ENCODE measurements around the gene MACO1. TPM values are rescaled to one million over a fixed set of nuclear protein-coding genes. Genes with fewer than 3 reads are reported as not detected.

Gene MACO1
- total RNA-seq, 2 donors from 2014 or later: 14.0 to 14.5 TPM

DNA sequence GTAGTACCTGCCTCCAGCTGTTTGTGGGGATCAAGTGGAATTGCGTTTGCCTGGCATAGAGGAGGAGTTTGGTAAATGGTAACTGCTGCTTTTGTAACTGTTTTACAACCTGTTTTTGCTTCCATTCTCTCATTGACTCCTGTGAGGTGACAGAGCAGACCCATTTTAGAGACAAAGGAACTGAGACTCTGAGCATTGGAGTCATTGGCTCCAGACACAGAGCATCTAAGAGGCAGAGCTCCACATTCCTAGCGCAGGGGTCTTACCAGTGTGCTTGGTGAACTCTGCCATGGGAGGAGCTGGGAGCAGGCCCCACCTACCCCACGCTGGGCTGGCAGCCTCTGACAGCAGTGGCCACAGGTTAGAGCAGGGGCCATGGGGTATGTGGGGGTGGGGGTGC is 115.1 kb downstream of the MACO1 start:
- H3K27me3 ChIP-seq: no peaks in the 10 kb centered on the region
- no peak for DNase-seq (ENCODE audit: low spot score)
- H3K9me3 ChIP-seq: no peaks in the 10 kb centered on the region
- TF ChIP-seq, protein P1, sequence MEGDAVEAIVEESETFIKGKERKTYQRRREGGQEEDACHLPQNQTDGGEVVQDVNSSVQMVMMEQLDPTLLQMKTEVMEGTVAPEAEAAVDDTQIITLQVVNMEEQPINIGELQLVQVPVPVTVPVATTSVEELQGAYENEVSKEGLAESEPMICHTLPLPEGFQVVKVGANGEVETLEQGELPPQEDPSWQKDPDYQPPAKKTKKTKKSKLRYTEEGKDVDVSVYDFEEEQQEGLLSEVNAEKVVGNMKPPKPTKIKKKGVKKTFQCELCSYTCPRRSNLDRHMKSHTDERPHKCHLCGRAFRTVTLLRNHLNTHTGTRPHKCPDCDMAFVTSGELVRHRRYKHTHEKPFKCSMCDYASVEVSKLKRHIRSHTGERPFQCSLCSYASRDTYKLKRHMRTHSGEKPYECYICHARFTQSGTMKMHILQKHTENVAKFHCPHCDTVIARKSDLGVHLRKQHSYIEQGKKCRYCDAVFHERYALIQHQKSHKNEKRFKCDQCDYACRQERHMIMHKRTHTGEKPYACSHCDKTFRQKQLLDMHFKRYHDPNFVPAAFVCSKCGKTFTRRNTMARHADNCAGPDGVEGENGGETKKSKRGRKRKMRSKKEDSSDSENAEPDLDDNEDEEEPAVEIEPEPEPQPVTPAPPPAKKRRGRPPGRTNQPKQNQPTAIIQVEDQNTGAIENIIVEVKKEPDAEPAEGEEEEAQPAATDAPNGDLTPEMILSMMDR (IDR thresholded peaks at IDR 0.05): no peak
- no peak overlapping the region for H3K4me3 ChIP-seq
- H3K36me3 ChIP-seq: no peaks in the 10 kb centered on the region
- peaks cover 0 to 51% of the 10 kb centered on the region in 2 donors for H3K4me1 ChIP-seq
- no peak overlapping the region for H3K27ac ChIP-seq

DNA sequence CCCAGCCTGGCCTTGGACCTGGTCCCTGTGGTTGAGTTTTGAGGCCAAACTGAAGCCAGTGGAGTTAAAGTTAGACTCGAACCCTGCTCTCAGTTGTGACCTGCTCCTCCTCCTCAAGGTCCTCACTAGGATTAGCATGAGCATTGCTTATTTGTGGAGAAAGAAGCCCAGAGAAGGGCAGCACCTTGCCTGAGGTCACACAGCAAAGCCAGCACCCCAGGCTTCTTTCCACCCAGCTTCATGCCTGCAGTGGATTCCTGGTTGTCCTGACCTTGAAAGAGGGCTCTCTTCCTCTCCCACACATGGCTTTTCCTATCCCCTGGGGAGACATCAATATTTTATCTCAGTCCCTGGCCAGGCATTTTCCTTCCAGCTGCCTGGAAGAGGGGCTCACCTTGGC is 115.5 kb downstream of the MACO1 start:
- Histone ChIP-seq H3K36me3 (no peaks in the 10 kb centered on the region), H3K4me1 (peaks cover 0 to 56% of the 10 kb centered on the region in 2 donors), H3K27ac (no peak overlapping the region), H3K4me3 (no peak overlapping the region), H3K27me3 (no peaks in the 10 kb centered on the region), H3K9me3 (no peaks in the 10 kb centered on the region)
- no peak for DNase-seq (ENCODE audit: low spot score)
- TF ChIP-seq, protein P1 (IDR thresholded peaks at IDR 0.05): no peak

DNA sequence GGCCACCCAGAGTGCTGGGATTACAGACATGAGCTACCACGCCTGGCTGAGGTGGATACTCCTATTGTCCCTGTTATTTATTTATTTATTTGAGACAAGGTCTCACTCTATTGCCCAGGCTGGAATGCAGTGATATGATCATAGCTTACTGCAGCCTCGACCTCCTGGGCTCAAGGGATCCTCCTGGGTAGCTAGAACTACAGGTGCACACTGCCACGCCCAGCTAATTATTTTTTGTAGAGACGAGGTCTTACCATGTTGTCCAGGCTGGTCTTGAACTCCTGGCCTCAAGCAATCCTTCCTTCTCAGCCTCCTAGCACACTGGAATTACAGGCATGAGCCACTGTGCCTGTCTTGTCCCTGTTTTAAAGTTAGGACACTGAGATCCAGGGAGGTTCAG is 117.9 kb downstream of the MACO1 start:
- Histone ChIP-seq H3K4me1 (peaks cover 0 to 63% of the 10 kb centered on the region in 2 donors), H3K9me3 (no peaks in the 10 kb centered on the region), H3K27ac (peak overlapping the region in 1 of 2 donors; percentile 2), H3K4me3 (no peak overlapping the region), H3K36me3 (no peaks in the 10 kb centered on the region), H3K27me3 (no peaks in the 10 kb centered on the region)
- TF ChIP-seq, protein P1 (IDR thresholded peaks at IDR 0.05): no peak
- no peak for DNase-seq (ENCODE audit: low spot score)

DNA sequence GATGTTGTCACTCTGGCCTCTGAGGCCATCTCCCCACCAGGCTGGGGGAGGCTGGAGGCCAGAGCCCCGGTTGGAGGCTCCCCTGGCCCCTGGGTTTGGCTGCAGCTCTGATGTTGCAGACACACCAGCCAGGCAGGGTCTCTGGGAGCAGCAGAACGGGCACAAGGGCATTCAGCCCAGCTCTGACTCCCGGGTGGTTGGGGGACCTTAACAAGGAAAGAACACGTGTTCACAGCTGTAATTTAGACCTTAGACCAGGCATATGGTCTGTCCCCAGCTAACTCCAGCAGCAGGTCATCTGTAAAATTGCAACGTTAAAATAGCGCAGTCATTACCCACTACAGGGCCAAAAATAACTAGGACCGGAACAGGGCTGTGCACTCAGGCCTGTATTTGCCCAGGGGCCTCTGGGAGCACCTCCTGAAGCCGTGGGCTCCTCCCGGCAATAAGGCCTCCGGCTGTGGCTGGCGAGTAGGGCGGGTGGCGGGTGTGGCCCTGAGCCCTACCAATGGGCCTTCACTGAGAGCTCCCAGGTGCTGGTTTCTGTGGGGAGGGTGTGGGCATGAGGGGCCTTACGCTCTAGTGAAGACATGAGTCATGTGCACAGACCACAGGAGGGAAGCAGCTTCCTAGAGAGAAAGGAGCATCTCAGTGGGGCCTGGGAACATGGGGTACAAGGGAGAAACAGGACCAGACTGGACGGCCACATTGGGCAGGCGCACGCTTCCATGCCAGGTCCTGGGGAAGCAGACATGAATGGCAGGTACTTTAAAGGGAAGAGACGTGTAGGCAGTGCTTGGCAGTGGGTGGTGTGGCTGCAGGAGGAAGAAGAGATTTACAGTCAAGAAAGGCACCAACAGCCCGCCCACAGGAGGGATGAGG is 118.8 kb downstream of the MACO1 start:
- Histone ChIP-seq H3K36me3 (no peaks in the 10 kb centered on the region), H3K9me3 (no peaks in the 10 kb centered on the region), H3K27ac (peak overlapping the region; percentile 46 to 64), H3K4me3 (no peak overlapping the region), H3K4me1 (peaks cover 0 to 65% of the 10 kb centered on the region in 2 donors), H3K27me3 (no peaks in the 10 kb centered on the region)
- TF ChIP-seq, protein P1 (IDR thresholded peaks at IDR 0.05): no peak
- DNase-seq (ENCODE audit: low spot score): no peak

Other genes with a start within 250 kb of the MACO1 start
- 10 to 100 TPM; 34.3 to 37.2 TPM for gene SYF2, start 198.4 kb upstream of the MACO1 start, total RNA-seq
- 10 to 100 TPM; 23.5 to 27.7 TPM for gene RSRP1, start 183.4 kb upstream of the MACO1 start, total RNA-seq
- gene RHD, start 158.4 kb upstream of the MACO1 start, total RNA-seq: under 1 TPM in 1 of 2 donors, not detected in 1; 0.59 TPM
- gene TMEM50A, start 92.6 kb upstream of the MACO1 start, total RNA-seq: 10 to 100 TPM; 67.2 to 71.7 TPM
- gene RHCE, start 10.1 kb upstream of the MACO1 start, total RNA-seq: under 1 TPM in 1 of 2 donors, not detected in 1; 0.28 TPM
- 10 to 100 TPM in 1 of 2 donors, 1 to 10 TPM in 1; 8.9 to 10.1 TPM for gene LDLRAP1, start 112.7 kb downstream of the MACO1 start, total RNA-seq
- gene MAN1C1, start 185.9 kb downstream of the MACO1 start, total RNA-seq: 10 to 100 TPM in 1 of 2 donors, 1 to 10 TPM in 1; 9.4 to 13.6 TPM

All from right atrium auricular region (tissue), 2 donors.